Activated T-cell treated with anti-CD3 and anti-CD28 coated beads, Interleukin-2, amount 50 U/mL, for 72 hours (primary cell): ENCODE results near the gene JUND. TPM values are rescaled to one million over a fixed set of nuclear protein-coding genes. Genes with fewer than 3 reads are reported as not detected.
"Not testable (repeated sequence)": the region's sequence is repeated elsewhere in the genome, so short reads cannot be mapped to it uniquely, and the experiment has no call there.

Experiments
- ATAC-seq, 2 donors: fragments of 150-1000 bp; cut with Tn5 transposase; replicated peaks in 1 of 2; 2 replicates each; pipeline ENCODE4 v1.10.0; 2021; ENCODE audit warnings: moderate library complexity in 2 of 2, mild to moderate bottlenecking in 1 of 2
- DNase-seq, 2 donors: peaks; one replicate each; pipeline ENCODE4 v3.0.0; 2021 to 2022; ENCODE audit warnings: mixed read lengths in 1 of 2
- H3K27ac Mint-ChIP-seq: one replicate; pipeline ENCODE4 v1.8.0; 2022; ENCODE audit warnings: mild to moderate bottlenecking, moderate library complexity, mixed read lengths
- H3K27me3 Mint-ChIP-seq: one replicate; pipeline ENCODE4 v1.8.0; 2022; ENCODE audit warnings: low read depth, mixed read lengths
- H3K36me3 Mint-ChIP-seq, 2 donors: one replicate each; pipeline ENCODE4 v1.8.0; 2022; ENCODE audit warnings: mixed read lengths in 2 of 2, mild to moderate bottlenecking in 1 of 2; ENCODE audit not compliant: insufficient read depth in 2 of 2
- H3K4me1 Mint-ChIP-seq: one replicate; pipeline ENCODE4 v1.8.0; 2022; ENCODE audit warnings: low read depth, mixed read lengths
- H3K4me3 Mint-ChIP-seq, 2 donors: one replicate each; pipeline ENCODE4 v1.8.0; 2022; ENCODE audit warnings: mild to moderate bottlenecking in 2 of 2, mixed read lengths in 2 of 2, moderate library complexity in 2 of 2
- H3K9me3 Mint-ChIP-seq, 2 donors: one replicate each; pipeline ENCODE4 v1.8.0; 2022; ENCODE audit warnings: mixed read lengths in 2 of 2
- total RNA-seq, 2 donors: library from RNA; stranded (reverse); gene quantifications; one replicate each; pipeline ENCODE4 v1.2.3, GENCODE V29; 2022

JUND gene
- 100 to 1,000 TPM; 197 to 235 TPM for total RNA-seq

DNA sequence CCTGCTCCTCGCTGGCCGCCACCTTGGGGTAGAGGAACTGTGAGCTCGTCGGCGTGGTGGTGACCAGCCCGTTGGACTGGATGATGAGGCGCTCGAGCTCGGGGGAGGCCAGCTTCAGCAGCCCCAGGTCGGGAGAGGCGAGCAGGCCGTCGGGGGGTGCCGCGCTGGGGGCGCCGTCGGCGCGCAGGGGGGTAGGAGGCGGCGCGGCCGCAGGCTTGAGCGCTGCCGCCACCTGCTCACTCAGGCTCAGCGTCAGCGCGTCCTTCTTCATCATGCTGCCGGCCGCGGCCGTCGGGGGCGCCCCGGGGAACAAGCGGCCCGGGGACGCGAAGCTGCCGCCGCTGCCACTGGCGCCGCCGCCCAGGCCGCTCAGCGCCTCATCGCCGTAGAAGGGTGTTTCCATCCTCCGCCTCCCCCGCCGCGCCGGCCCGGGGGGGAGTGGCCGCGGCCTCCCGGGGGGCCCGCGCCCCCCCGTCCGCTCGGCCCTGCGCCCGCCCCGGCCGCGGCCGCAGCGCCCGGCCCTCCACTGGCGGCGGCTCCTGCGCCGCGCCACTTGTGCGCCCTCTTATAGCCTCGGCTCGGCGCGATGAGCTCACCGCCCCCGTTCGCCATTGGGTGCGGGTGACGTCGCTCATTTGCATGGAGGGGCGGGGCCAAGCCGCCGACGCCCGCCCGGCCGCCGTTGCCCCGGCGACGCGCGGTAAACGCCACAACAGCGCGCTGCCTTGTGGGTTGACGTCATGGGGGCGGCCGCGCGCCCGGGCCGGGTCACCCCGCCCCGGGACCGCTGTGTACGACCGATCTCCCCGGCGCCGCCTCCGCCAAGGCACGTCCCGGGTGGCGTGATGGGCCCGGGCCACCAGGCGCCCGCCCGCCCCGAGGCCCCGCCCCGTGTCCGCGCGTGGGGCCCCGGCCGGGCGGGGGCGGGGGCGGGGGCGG is at the start of gene JUND:
Gene JUND (minus strand): TSS at position 541 of the 939 bp plus-strand sequence. CDS start 138 bp downstream, at position 403.
- H3K9me3 Mint-ChIP-seq: peaks cover 0 to 1% of the 10 kb centered on the region in 2 donors
- peak; percentile 99 for DNase-seq
- peak within 1 kb of the TSS; percentile 97 to 99 for H3K4me3 Mint-ChIP-seq
- no peaks in the 10 kb centered on the region for H3K27me3 Mint-ChIP-seq
- peak; percentile 73 to 75 for ATAC-seq
- peak within 1 kb of the TSS; percentile 95 for H3K27ac Mint-ChIP-seq
- H3K36me3 Mint-ChIP-seq: peaks cover 18 to 25% of the 10 kb centered on the region in 2 donors
- H3K4me1 Mint-ChIP-seq: peaks cover 67% of the 10 kb centered on the region

DNA sequence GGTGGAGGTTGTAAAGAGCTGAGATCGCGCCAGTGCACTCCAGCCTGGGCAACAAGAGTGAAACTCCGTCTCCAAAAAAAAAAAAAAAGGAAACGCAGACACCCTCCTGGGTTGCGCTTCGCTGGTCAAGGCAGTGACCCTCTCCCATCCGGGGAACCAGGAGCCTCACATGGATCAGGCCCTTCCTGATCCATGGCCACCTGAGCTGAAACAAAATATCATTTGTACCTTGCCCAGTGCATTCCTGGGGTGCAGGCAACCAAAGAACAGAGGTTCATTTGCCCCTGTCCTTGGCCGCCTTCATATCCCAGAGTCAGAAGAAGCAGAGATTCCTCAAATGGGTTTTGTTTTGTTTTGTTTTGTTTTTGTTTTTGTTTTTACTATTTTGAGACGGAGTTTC is 49.4 kb upstream of the JUND start:
- Mint-ChIP-seq H3K9me3 (no peaks in the 10 kb centered on the region), H3K27me3 (no peaks in the 10 kb centered on the region), H3K4me1 (peaks cover 16% of the 10 kb centered on the region), H3K36me3 (no peaks in the 10 kb centered on the region), H3K4me3 (no peak overlapping the region), H3K27ac (no peak overlapping the region)
- DNase-seq: no peak
- ATAC-seq: no peak

DNA sequence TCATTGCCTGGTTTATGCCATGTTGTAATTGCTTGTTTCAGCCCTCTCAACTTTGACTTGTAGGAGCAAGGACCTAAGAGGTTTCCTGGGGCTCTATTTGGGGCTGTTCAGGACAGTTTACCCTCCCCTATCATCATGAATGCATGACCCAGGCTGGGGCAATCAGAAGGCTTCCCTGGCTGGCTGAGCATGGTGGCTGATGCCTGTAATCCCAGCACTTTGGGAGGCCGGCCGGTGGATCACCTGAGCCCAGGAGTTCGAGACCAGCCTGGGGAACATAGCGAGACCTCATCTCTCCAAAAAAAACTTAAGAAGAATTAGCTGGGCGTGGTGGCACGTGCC is 47.6 kb upstream of the JUND start:
- no peak for DNase-seq
- H3K27ac Mint-ChIP-seq: no peak overlapping the region
- no peaks in the 10 kb centered on the region for H3K9me3 Mint-ChIP-seq
- ATAC-seq: no peak
- H3K4me1 Mint-ChIP-seq: peaks cover 22% of the 10 kb centered on the region
- H3K4me3 Mint-ChIP-seq: peak overlapping the region; percentile 70 to 86
- no peaks in the 10 kb centered on the region for H3K36me3 Mint-ChIP-seq
- no peaks in the 10 kb centered on the region for H3K27me3 Mint-ChIP-seq

DNA sequence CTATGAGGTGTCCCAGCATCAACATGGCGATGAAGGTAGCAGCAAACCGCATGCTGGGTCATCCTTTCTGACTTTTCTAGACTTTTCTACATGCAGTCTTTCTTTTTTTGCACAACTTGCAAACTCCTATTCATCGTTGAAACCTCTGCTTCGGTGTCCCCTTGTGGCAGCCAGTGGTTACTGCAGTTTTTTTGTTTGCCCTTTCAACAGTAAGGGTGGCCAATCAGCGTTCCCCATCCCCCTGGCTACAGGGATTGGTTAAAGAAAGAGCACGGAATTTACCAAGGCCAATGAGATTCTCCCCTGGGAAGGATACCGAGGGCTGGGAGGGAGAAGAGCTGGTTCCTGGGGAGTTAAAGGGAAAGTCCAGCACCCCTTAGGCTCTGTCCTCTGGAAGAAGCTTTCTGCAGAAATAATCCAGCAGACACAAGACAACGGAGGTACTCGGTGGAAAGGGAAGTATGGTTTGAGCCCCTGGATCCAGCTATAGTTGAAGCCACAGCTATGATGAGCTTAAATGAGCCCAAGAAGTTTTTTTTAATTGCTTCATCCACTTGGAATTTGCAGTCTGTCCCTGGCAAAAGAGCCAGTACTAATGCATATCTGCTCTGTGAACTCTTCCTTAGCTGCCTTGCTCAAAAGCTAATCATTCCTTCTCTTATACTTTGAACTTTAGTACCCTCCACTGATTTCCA is 47.1 kb upstream of the JUND start:
- Mint-ChIP-seq H3K9me3 (no peaks in the 10 kb centered on the region), H3K36me3 (no peaks in the 10 kb centered on the region), H3K4me3 (peak overlapping the region; percentile 70 to 86), H3K27ac (no peak overlapping the region), H3K27me3 (no peaks in the 10 kb centered on the region), H3K4me1 (peaks cover 27% of the 10 kb centered on the region)
- ATAC-seq: peak; percentile 100
- DNase-seq: peak; percentile 87 to 92

DNA sequence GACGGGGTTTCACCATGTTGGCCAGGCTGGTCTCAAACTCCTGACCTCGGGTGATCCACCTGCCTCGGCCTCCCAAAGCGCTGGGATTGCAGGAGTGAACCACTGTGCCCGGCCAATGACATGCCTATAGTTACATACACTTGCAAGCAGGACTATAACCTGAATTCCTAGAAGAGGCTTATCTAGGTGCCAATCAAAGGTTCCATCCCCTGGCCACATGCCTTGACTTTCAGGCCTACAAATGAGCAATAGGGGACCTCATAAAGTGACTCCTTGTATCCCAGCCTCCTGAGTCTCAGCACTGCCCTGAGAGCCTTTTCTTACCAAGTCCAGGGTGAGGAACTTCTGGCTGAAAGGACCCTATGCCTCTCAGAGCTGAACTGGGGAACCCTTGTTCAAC is 45.4 kb upstream of the JUND start:
- no peak overlapping the region for H3K4me3 Mint-ChIP-seq
- H3K4me1 Mint-ChIP-seq: peaks cover 38% of the 10 kb centered on the region
- no peak for DNase-seq
- H3K9me3 Mint-ChIP-seq: no peaks in the 10 kb centered on the region
- no peaks in the 10 kb centered on the region for H3K36me3 Mint-ChIP-seq
- no peak for ATAC-seq
- H3K27ac Mint-ChIP-seq: no peak overlapping the region
- no peaks in the 10 kb centered on the region for H3K27me3 Mint-ChIP-seq

DNA sequence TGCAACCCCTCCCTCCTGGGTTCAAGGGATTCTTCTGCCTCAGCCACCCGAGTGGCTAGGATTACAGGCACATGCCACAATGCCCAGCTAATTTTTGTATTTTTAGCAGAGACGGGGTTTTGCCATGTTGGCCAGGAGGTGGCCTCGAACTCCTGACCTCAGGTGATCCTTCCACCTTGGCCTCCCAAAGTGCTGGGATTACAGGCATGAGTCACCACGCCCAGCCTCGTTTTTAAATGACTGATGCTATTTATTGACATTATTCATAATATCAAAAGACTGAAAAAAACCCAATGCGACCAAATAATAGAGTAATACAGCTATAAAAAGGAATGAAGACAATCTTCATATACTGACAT is 42.9 kb upstream of the JUND start:
- not testable (repeated sequence) for H3K9me3 Mint-ChIP-seq, H3K27me3 Mint-ChIP-seq, DNase-seq, ATAC-seq
- H3K4me1 Mint-ChIP-seq: peaks cover 58% of the 10 kb centered on the region
- H3K4me3 Mint-ChIP-seq: peak overlapping the region; percentile 89 to 95
- peak overlapping the region; percentile 96 for H3K27ac Mint-ChIP-seq
- H3K36me3 Mint-ChIP-seq: peaks cover 7 to 16% of the 10 kb centered on the region in 2 donors

DNA sequence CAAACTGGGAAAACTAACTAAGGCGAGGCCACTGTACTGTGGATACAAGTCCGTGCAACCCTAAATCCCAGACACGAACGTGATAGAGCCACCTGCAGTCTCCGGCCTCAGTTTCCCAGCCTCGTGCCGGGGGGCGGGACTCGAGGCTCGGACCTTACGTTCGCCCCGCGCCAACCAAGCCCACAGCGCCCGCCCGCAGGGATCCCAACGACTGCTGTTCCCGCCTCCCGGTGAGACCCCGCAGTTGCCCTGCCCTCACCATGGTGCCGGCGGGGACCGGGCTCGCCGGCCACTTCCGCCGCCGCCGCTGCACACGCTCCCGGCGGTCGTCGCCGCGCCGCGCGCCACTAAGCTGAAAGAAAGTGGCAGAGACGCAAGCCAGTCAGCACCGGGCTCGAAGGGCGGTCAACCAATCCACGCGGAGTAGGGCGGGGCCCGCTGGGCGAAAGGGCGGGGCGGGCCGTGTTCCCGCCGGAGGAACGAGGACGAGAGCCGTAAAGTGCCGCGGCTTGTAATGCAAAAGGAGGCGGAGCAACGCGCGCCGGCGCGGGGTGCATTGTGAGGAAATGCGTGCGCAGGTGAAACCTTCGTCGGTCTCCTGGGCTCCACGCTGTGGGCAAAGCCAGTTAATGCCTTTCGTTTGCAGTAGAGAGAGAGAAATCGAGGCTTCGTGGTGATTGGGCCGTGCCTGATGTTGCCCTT is 41.5 kb upstream of the JUND start, which contains the start of gene LSM4:
Gene LSM4 (minus strand): TSS at position 318 of the 702 bp plus-strand sequence. CDS start 56 bp downstream, at position 262.
- peak; percentile 99 to 100 for DNase-seq
- Mint-ChIP-seq H3K4me3 (peak within 1 kb of the TSS; percentile 89 to 95), H3K9me3 (no peaks in the 10 kb centered on the region), H3K27ac (peak within 1 kb of the TSS; percentile 96), H3K27me3 (no peaks in the 10 kb centered on the region), H3K4me1 (peaks cover 60% of the 10 kb centered on the region), H3K36me3 (peaks cover 9 to 22% of the 10 kb centered on the region in 2 donors)
- ATAC-seq: peak; percentile 95 to 96

DNA sequence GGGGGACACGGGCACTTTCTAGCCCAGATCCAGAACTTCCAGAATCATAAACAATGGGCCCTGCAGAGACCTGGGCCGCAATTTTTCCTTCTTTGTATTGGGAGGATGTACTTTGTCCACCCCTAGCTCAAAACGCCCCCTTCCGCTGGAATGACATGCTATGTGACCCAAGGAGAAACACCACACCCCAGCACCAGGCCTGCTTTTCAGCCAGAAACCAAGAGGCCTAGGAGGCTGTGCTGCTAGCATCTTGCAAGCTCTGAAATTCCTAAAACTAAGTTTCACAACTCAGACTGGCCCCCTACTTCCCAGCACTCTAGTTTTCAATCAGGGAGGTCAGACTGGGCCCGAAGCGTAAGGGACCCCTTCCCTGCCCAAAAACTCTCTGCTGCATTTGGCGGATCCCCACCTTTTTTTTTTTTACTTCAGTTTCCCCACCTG is 40.9 kb upstream of the JUND start:
- H3K36me3 Mint-ChIP-seq: peaks cover 9 to 22% of the 10 kb centered on the region in 2 donors
- H3K4me3 Mint-ChIP-seq: peak overlapping the region; percentile 89 to 95
- ATAC-seq (peak; percentile 24 to 25), DNase-seq (peak; percentile 66 to 75)
- no peaks in the 10 kb centered on the region for H3K9me3 Mint-ChIP-seq
- peak overlapping the region; percentile 96 for H3K27ac Mint-ChIP-seq
- peaks cover 66% of the 10 kb centered on the region for H3K4me1 Mint-ChIP-seq
- H3K27me3 Mint-ChIP-seq: no peaks in the 10 kb centered on the region

DNA sequence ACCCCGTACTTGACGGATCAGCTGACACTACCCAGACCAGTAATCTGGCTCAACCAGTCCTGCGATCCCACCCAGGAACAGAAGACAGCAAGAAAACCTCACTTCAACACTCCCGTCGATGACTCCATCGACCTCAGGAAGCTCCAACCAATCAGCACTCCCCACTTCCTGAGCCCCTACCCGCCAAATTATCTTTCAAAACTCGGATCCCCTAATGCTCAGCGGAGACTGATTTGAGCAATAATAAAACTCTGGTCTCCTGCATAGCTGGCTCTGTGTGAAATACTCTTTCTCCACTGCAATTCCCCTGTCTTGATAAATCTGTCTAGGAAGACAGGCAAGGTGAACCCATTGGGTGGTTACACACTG is 40.3 kb upstream of the JUND start:
- peak; percentile 26 to 34 for DNase-seq
- Mint-ChIP-seq H3K4me1 (peaks cover 66% of the 10 kb centered on the region), H3K27me3 (no peaks in the 10 kb centered on the region), H3K9me3 (no peaks in the 10 kb centered on the region), H3K27ac (peak overlapping the region; percentile 96), H3K4me3 (peak overlapping the region; percentile 89 to 95), H3K36me3 (peaks cover 9 to 22% of the 10 kb centered on the region in 2 donors)
- no peak for ATAC-seq

DNA sequence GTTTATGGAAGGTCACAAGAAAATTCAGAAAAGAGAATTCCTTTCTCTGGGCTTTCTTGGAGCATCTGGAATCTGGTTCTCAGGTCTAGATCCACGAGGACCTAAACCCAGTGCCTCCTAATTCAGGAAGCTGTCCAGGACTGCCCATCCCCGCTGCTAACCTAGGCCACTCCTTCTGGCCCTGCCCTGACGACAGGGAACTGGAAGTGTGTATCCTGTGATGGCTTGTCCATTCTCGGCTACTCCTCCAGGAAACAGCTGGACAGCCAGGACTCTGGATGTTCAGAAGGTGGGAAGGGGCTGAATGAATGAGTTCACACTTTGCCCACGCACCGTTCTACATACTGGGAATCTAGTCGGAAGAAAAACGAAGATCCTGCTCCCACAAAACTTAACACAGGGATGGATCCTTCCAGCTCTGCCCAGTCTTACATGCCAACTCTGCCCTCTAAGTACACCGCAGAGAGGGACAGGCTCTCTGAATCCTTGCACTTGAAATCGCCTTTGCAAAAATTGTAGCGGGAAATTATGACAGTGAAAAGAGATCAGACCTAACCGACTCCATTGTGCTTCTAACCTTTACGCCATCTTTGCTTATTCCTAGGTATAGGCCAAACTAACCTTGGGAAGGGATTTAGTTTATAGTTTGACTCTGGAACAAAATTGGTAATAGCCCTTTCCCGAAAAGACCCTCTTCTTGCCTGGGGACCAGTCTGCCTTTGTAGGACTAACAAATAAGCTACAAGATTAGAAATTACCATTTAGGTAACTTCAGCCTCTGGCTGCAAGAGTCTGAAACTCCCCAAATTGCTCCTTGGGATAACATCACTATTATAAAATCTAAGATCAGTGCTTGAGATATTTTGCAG is 39.7 kb upstream of the JUND start:
- peak overlapping the region; percentile 96 for H3K27ac Mint-ChIP-seq
- no peaks in the 10 kb centered on the region for H3K9me3 Mint-ChIP-seq
- H3K27me3 Mint-ChIP-seq: no peaks in the 10 kb centered on the region
- H3K36me3 Mint-ChIP-seq: peaks cover 9 to 22% of the 10 kb centered on the region in 2 donors
- H3K4me3 Mint-ChIP-seq: peak overlapping the region; percentile 89 to 95
- H3K4me1 Mint-ChIP-seq: peaks cover 67% of the 10 kb centered on the region
- no peak for ATAC-seq
- DNase-seq: no peak

DNA sequence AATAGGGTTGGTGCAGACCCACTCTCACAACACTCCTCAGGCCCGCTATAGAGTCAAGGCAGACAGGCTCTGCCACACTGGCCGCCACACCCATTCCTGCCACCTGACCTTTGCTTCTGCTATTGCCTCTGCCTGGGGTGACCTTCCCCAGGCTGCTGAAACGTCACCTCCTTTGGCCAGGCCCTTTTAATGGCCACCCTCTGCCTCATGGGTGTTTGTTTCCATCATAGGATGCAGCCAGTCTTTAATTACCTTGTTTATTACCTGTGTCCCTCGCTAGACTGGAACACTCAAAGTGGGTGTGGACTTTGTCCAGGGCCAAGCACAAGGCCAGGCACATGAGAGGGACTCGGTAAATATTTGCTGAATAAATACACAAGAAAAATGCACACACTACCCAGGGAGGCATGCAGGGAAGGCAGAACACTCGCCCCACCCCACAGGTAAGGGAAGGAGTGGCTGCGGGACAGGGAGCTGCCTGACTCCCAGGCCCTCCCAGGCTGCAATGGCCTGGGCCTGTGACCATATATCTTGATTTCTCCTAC is 38.2 kb upstream of the JUND start:
- Mint-ChIP-seq H3K9me3 (no peaks in the 10 kb centered on the region), H3K36me3 (peaks cover 9 to 22% of the 10 kb centered on the region in 2 donors), H3K27me3 (no peaks in the 10 kb centered on the region), H3K27ac (peak overlapping the region; percentile 71), H3K4me3 (peak overlapping the region; percentile 50 to 66), H3K4me1 (peaks cover 75% of the 10 kb centered on the region)
- no peak for DNase-seq
- no peak for ATAC-seq
